Measurements from ENCODE around the gene TEX35. TPM values are rescaled to one million over a fixed set of nuclear protein-coding genes. Genes with fewer than 3 reads are reported as not detected.

The TEX35 gene
- total RNA-seq, 1 experiment from 2014 or later, result not detected

DNA sequence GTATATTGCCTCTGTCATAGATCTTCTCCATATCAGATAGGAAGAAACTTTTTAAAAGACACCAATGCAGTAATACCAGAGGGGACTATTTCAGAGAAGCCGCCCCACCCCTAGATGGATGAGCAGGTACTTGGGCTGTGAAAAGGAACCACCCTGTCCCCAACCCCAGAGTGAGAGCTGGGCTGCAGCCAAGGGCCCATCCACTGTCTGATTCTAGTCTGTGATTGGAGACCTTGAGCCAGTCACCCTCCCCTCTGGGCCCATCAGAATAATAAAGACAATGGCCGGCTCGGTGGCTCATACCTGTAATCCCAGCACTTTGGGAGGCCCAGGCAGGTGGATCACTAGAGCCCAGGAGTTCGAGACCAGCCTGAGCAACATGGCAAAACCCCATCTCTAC, 21.2 kb upstream of the TEX35 start:
- Histone ChIP-seq H2AFZ (no peak overlapping the region), H3F3A (ENCODE audit: insufficient read depth, low read depth) (no peaks in the 10 kb centered on the region), H3K36me3 (ENCODE audit: low read depth) (no peaks in the 10 kb centered on the region), H3K79me2 (ENCODE audit: low read depth) (no peaks in the 10 kb centered on the region), H3K4me1 (replicated peaks; ENCODE audit: insufficient read depth) (no peaks in the 10 kb centered on the region), H4K20me1 (ENCODE audit: insufficient read depth) (no peaks in the 10 kb centered on the region), H3K9me3 (ENCODE audit: insufficient read depth, low read depth) (no peaks in the 10 kb centered on the region), H3K9me2 (ENCODE audit: insufficient read depth) (no peaks in the 10 kb centered on the region), H3K4me3 (no peak overlapping the region), H3K27me3 (ENCODE audit: insufficient read depth, low read depth) (no peaks in the 10 kb centered on the region), H3K4me2 (no peak overlapping the region), H3K27ac (no peak overlapping the region)
- intact Hi-C loops (cut with micrococcal nuclease; ENCODE audit: unreplicated experiment), result no loop called here
- no peak for DNase-seq
- ChIA-PET CTCF (no interaction called here), POLR2A (ENCODE audit: unreplicated experiment) (no interaction called here)
- BruUV-seq (replicated peaks), result no TSS peak
- TF ChIP-seq, protein P1, sequence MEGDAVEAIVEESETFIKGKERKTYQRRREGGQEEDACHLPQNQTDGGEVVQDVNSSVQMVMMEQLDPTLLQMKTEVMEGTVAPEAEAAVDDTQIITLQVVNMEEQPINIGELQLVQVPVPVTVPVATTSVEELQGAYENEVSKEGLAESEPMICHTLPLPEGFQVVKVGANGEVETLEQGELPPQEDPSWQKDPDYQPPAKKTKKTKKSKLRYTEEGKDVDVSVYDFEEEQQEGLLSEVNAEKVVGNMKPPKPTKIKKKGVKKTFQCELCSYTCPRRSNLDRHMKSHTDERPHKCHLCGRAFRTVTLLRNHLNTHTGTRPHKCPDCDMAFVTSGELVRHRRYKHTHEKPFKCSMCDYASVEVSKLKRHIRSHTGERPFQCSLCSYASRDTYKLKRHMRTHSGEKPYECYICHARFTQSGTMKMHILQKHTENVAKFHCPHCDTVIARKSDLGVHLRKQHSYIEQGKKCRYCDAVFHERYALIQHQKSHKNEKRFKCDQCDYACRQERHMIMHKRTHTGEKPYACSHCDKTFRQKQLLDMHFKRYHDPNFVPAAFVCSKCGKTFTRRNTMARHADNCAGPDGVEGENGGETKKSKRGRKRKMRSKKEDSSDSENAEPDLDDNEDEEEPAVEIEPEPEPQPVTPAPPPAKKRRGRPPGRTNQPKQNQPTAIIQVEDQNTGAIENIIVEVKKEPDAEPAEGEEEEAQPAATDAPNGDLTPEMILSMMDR (conservative IDR thresholded peaks at IDR 0.05), result no peak
- TF ChIP-seq EZH2 (IDR thresholded peaks at IDR 0.05; ENCODE audit: low read depth), result no peak

DNA sequence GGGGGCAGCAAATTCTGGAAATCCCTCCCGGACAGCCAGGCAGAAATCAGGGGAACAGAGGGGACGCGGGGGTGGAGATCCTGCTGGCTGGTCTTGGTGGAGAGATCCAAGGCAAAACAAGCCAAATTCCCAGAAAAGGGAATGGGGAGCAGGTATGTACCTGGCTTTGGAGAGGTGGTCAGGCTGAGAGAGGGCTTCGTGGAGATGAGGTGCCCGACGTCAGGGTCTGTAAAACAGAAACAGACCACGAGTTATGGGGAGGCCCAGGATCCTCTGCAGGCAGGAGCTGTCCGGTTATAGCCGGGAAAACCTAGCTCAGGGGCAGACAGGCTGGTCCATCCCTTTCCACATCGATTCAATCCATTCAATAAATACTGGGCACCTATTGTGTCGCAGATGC, 20.6 kb upstream of the TEX35 start:
- no peak overlapping the region for H3K4me3 ChIP-seq
- no peak for TF ChIP-seq EZH2 (IDR thresholded peaks at IDR 0.05; ENCODE audit: low read depth)
- TF ChIP-seq, protein P1 (conservative IDR thresholded peaks at IDR 0.05), result no peak
- H3K4me1 ChIP-seq (replicated peaks; ENCODE audit: insufficient read depth), result no peaks in the 10 kb centered on the region
- H3K9me2 ChIP-seq (ENCODE audit: insufficient read depth), result no peaks in the 10 kb centered on the region
- no peaks in the 10 kb centered on the region for H3F3A ChIP-seq (ENCODE audit: insufficient read depth, low read depth)
- BruUV-seq (replicated peaks), result no TSS peak
- H3K9me3 ChIP-seq (ENCODE audit: insufficient read depth, low read depth), result no peaks in the 10 kb centered on the region
- intact Hi-C loops (cut with micrococcal nuclease; ENCODE audit: unreplicated experiment), result no loop called here
- no peaks in the 10 kb centered on the region for H3K27me3 ChIP-seq (ENCODE audit: insufficient read depth, low read depth)
- H3K4me2 ChIP-seq, result no peak overlapping the region
- no peaks in the 10 kb centered on the region for H3K79me2 ChIP-seq (ENCODE audit: low read depth)
- no peak overlapping the region for H2AFZ ChIP-seq
- CTCF ChIA-PET, result no interaction called here
- no peak for DNase-seq
- POLR2A ChIA-PET (ENCODE audit: unreplicated experiment), result no interaction called here
- no peaks in the 10 kb centered on the region for H4K20me1 ChIP-seq (ENCODE audit: insufficient read depth)
- no peak overlapping the region for H3K27ac ChIP-seq
- no peaks in the 10 kb centered on the region for H3K36me3 ChIP-seq (ENCODE audit: low read depth)

DNA sequence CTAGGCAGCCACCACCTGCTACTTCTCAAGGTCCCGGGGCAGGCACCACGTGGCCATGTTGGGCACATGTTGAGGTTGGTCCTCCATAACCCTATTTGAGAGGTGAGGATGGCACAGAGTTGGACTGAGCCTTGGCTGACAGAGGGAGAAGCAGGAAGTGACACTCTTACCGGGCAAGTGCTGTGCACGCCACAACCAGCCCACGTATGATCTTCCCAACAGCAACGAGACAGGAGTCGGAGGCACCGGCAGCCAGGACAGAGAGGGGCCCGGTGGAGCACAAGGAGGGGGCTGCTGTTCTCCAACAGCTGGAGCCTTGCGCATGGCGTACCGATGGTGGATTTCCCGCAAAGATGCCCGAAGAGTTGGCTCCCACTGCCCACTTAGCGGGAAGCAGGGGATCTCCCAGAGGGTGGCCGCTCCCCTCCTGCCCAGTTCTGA, 19.6 kb upstream of the TEX35 start:
- H3K9me3 ChIP-seq (ENCODE audit: insufficient read depth, low read depth), result no peaks in the 10 kb centered on the region
- H3K27me3 ChIP-seq (ENCODE audit: insufficient read depth, low read depth), result no peaks in the 10 kb centered on the region
- CTCF ChIA-PET, result no interaction called here
- no peaks in the 10 kb centered on the region for H3K9me2 ChIP-seq (ENCODE audit: insufficient read depth)
- no peak overlapping the region for H3K4me3 ChIP-seq
- H4K20me1 ChIP-seq (ENCODE audit: insufficient read depth), result no peaks in the 10 kb centered on the region
- no peaks in the 10 kb centered on the region for H3K36me3 ChIP-seq (ENCODE audit: low read depth)
- no peak overlapping the region for H2AFZ ChIP-seq
- intact Hi-C loops (cut with micrococcal nuclease; ENCODE audit: unreplicated experiment), result no loop called here
- no peak for DNase-seq
- no peaks in the 10 kb centered on the region for H3K79me2 ChIP-seq (ENCODE audit: low read depth)
- no peaks in the 10 kb centered on the region for H3F3A ChIP-seq (ENCODE audit: insufficient read depth, low read depth)
- H3K4me1 ChIP-seq (replicated peaks; ENCODE audit: insufficient read depth), result no peaks in the 10 kb centered on the region
- no TSS peak for BruUV-seq (replicated peaks)
- H3K4me2 ChIP-seq, result no peak overlapping the region
- no peak overlapping the region for H3K27ac ChIP-seq
- TF ChIP-seq, protein P1 (conservative IDR thresholded peaks at IDR 0.05), result no peak
- no peak for TF ChIP-seq EZH2 (IDR thresholded peaks at IDR 0.05; ENCODE audit: low read depth)
- POLR2A ChIA-PET (ENCODE audit: unreplicated experiment), result no interaction called here
